Esophagus muscularis mucosa (tissue), 3 donors: ENCODE results near the gene FOXN3.

ENCODE experiments used
- POLR2A ChIP-seq: fragments of 450-650 bp; IDR thresholded peaks from one replicate; pipeline ENCODE4 v1.6.1; 2017; ENCODE audit warnings: antibody characterized with exemption, moderate library complexity, mild to moderate bottlenecking, low read depth
- POLR2AphosphoS5 ChIP-seq, 2 donors: sonication (generic); formaldehyde crosslinking; IDR thresholded peaks; one replicate each; pipeline ENCODE4 v1.6.1; 2017; ENCODE audit warnings: antibody characterized with exemption in 2 of 2
- TF ChIP-seq, protein P1 (sequence below), 3 experiments: fragments of 200-600 bp in 2 of 3; fragments of 450-650 bp in 1 of 3; sonication (generic) in 2 of 3; IDR thresholded peaks; one replicate each; pipeline ENCODE4 v1.5.1; 2017 to 2019; ENCODE audit warnings: antibody characterized with exemption in 3 of 3, mild to moderate bottlenecking in 2 of 3, moderate library complexity in 1 of 3

DNA sequence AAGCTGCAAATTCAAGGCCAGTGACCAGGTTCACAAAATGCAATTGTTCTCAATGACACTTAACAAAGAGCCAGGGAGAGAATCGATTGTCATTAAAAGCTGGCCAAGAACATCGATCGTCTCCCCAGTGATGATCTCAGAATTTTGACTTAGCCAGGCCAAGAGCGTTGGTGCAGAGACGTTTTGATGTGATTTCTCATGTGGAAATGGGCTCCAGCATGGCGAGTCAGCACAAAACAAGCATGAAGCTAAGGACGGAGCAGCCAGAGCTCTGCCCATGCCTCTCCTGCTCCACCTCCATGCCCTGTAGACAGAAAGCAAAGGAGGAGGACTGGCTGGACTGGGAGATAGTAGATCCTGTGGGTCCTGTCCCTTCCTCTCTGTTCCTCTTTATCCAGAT, 270.8 kb downstream of the FOXN3 start:
- no peak for TF ChIP-seq POLR2A
- TF ChIP-seq, protein P1, sequence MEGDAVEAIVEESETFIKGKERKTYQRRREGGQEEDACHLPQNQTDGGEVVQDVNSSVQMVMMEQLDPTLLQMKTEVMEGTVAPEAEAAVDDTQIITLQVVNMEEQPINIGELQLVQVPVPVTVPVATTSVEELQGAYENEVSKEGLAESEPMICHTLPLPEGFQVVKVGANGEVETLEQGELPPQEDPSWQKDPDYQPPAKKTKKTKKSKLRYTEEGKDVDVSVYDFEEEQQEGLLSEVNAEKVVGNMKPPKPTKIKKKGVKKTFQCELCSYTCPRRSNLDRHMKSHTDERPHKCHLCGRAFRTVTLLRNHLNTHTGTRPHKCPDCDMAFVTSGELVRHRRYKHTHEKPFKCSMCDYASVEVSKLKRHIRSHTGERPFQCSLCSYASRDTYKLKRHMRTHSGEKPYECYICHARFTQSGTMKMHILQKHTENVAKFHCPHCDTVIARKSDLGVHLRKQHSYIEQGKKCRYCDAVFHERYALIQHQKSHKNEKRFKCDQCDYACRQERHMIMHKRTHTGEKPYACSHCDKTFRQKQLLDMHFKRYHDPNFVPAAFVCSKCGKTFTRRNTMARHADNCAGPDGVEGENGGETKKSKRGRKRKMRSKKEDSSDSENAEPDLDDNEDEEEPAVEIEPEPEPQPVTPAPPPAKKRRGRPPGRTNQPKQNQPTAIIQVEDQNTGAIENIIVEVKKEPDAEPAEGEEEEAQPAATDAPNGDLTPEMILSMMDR (IDR thresholded peaks at IDR 0.05), result no peak
- no peak for TF ChIP-seq POLR2AphosphoS5 (IDR thresholded peaks at IDR 0.05)
